OCI-LY7 (cell line): Measurements from ENCODE around the gene CECR2. TPM values are rescaled to one million over a fixed set of nuclear protein-coding genes. Genes with fewer than 3 reads are reported as not detected.
"Not testable (repeated sequence)": the region's sequence is repeated elsewhere in the genome, so short reads cannot be mapped to it uniquely, and the experiment has no call there.

Source experiments
- BruUV-seq: library from RNA; stranded (reverse); fragments of 400-500 nt; replicated peaks from 2 replicates; lab custom pipeline; 2021; lab: Mats Ljungman, UMichigan
- CTCF ChIA-PET: fragments of 300-600 bp; sonication (Branson Sonifier 250); formaldehyde crosslinking; loops from one replicate; lab custom pipeline; 2022; ENCODE audit warnings: antibody characterized with exemption; ENCODE audit not compliant: unreplicated experiment; lab: Charles Lee
- POLR2A ChIA-PET: fragments of 300-600 bp; sonication (Branson Sonifier 250); formaldehyde crosslinking; loops from one replicate; lab custom pipeline; 2022; ENCODE audit warnings: antibody characterized with exemption; lab: Charles Lee
- DNase-seq: peaks from one replicate; pipeline ENCODE4 v3.0.0-alpha.2; 2015; ENCODE audit warnings: low spot score
- H2AFZ ChIP-seq: fragments of 200-600 bp; sonication (generic), shearing (Covaris generic); 2 replicates; pipeline ENCODE4 v1.6.1; 2014; ENCODE audit warnings: mild to moderate bottlenecking, antibody characterized with exemption, low read length, moderate library complexity
- H3K27ac ChIP-seq: fragments of 200-600 bp; sonication (generic); 2 replicates; pipeline ENCODE4 v1.5.1; 2014; ENCODE audit warnings: mixed run types, low read depth, mild to moderate bottlenecking, moderate library complexity, low read length, inconsistent platforms; ENCODE audit not compliant: poor library complexity, severe bottlenecking
- H3K36me3 ChIP-seq: fragments of 200-600 bp; sonication (generic); 2 replicates; pipeline ENCODE4 v1.6.1; 2014; ENCODE audit warnings: mild to moderate bottlenecking, antibody characterized with exemption, low read length, moderate library complexity, mixed read lengths; ENCODE audit not compliant: insufficient read depth
- H3K4me1 ChIP-seq: fragments of 200-600 bp; sonication (generic); 2 replicates; pipeline ENCODE4 v1.5.1; 2014; ENCODE audit warnings: mild to moderate bottlenecking, low read length; ENCODE audit not compliant: insufficient read depth, poor library complexity, severe bottlenecking
- H3K4me2 ChIP-seq: fragments of 200-600 bp; sonication (generic); 2 replicates; pipeline ENCODE4 v1.6.1; 2014; ENCODE audit warnings: mild to moderate bottlenecking, low read length
- H3K4me3 ChIP-seq: fragments of 200-600 bp; sonication (generic); 2 replicates; pipeline ENCODE4 v1.5.1; 2014; ENCODE audit warnings: mild to moderate bottlenecking, low read depth, low read length; ENCODE audit not compliant: poor library complexity, severe bottlenecking
- H3K79me2 ChIP-seq: fragments of 200-600 bp; sonication (generic); 2 replicates; pipeline ENCODE4 v1.6.1; 2016; ENCODE audit warnings: low read depth, mild to moderate bottlenecking, low read length, moderate library complexity, mixed read lengths; ENCODE audit not compliant: insufficient read depth
- H3K9me2 ChIP-seq: fragments of 200-600 bp; sonication (generic); 2 replicates; pipeline ENCODE4 v1.6.1; 2016; ENCODE audit warnings: mild to moderate bottlenecking, low read length, mixed read lengths; ENCODE audit not compliant: insufficient read depth
- H3K9me3 ChIP-seq: fragments of 200-600 bp; sonication (generic); 2 replicates; pipeline ENCODE4 v1.6.1; 2014; ENCODE audit warnings: mild to moderate bottlenecking, mixed run types, low read length, mixed read lengths
- H4K20me1 ChIP-seq: fragments of 200-600 bp; sonication (generic); 2 replicates; pipeline ENCODE4 v1.6.1; 2014; ENCODE audit warnings: mild to moderate bottlenecking, antibody characterized with exemption, low read length, moderate library complexity, mixed read lengths; ENCODE audit not compliant: insufficient read depth
- CTCF ChIP-seq: fragments of 200-600 bp; sonication (generic); conservative IDR thresholded peaks from 2 replicates; pipeline ENCODE4 v1.5.1; 2014; ENCODE audit warnings: mild to moderate bottlenecking, antibody characterized with exemption, low read length, moderate library complexity, mixed read lengths
- EZH2phosphoT487 ChIP-seq: fragments of 200-600 bp; sonication (generic); IDR thresholded peaks from 2 replicates; pipeline ENCODE4 v1.6.1; 2018; ENCODE audit warnings: low read depth, borderline replicate concordance, mild to moderate bottlenecking, mixed run types, antibody characterized with exemption, low read length, moderate library complexity, mixed read lengths
- intact Hi-C: fragments of 100-400 bp; cut with micrococcal nuclease; formaldehyde crosslinking; loops from one replicate; pipeline ENCODE4 v1.10.0; 2022; ENCODE audit not compliant: unreplicated experiment
- total RNA-seq, 2 experiments: library from RNA; depleted of rRNA in 1 of 2; stranded (reverse); fragments of >200 nt in 1 of 2; shearing (Covaris generic) in 1 of 2; gene quantifications; 2 replicates each; pipeline ENCODE4 v1.2.3, GENCODE V29; 2014 to 2022

CECR2 gene
- total RNA-seq, 2 experiments from 2014 or later: 0.09 to 0.53 TPM

- H3K4me1 ChIP-seq: no peaks in the 10 kb centered on the region
- no peaks in the 10 kb centered on the region for H3K9me3 ChIP-seq
- no peak for TF ChIP-seq EZH2phosphoT487
- TF ChIP-seq CTCF: no peak
- no peak for DNase-seq
- no peaks in the 10 kb centered on the region for H3K36me3 ChIP-seq
- CTCF ChIA-PET: no interaction called here
- H4K20me1 ChIP-seq: no peaks in the 10 kb centered on the region
- no peak overlapping the region for H2AFZ ChIP-seq
- BruUV-seq: no TSS peak
- no peak overlapping the region for H3K4me3 ChIP-seq
- POLR2A ChIA-PET: interaction anchor here (0.6 kb wide), 2 partner anchors 35 to 160 kb away, joined by 3 to 9 read pairs; no protein-coding TSS in a partner anchor
- no peak overlapping the region for H3K4me2 ChIP-seq
- H3K27ac ChIP-seq: no peak overlapping the region
- intact Hi-C loops: no loop called here
- H3K79me2 ChIP-seq: no peaks in the 10 kb centered on the region
- H3K9me2 ChIP-seq: no peaks in the 10 kb centered on the region
These were observed 149.1 kb downstream of the CECR2 start for GRCh38 chr22:17518406-17518805.

- CTCF ChIA-PET, DNase-seq: not testable (repeated sequence)
These were observed 152.7 kb downstream of the CECR2 start for GRCh38 chr22:17521971-17522370.

GRCh38 chr22:17523925-17524324, 154.7 kb downstream of the CECR2 start:
- no peak for TF ChIP-seq EZH2phosphoT487
- no peak for TF ChIP-seq CTCF
- H4K20me1 ChIP-seq: no peaks in the 10 kb centered on the region
- BruUV-seq: no TSS peak
- no peaks in the 10 kb centered on the region for H3K36me3 ChIP-seq
- intact Hi-C loops: no loop called here
- H3K9me2 ChIP-seq: no peaks in the 10 kb centered on the region
- CTCF ChIA-PET: no interaction called here
- H3K4me1 ChIP-seq: peaks cover 3% of the 10 kb centered on the region
- POLR2A ChIA-PET: interaction anchor here (0.7 kb wide), 1 partner anchor 29 kb away, joined by 4 read pairs; no protein-coding TSS in a partner anchor
- no peaks in the 10 kb centered on the region for H3K79me2 ChIP-seq
- no peak overlapping the region for H3K4me3 ChIP-seq
- H3K9me3 ChIP-seq: no peaks in the 10 kb centered on the region
- no peak for DNase-seq
- no peak overlapping the region for H3K27ac ChIP-seq
- H3K4me2 ChIP-seq: no peak overlapping the region
- H2AFZ ChIP-seq: no peak overlapping the region

More at GRCh38 chr22:17521971-17522370, 152.7 kb downstream of the CECR2 start:
- H3K4me1 ChIP-seq, H4K20me1 ChIP-seq, H3K9me2 ChIP-seq, H3K27ac ChIP-seq, intact Hi-C loops, H3K4me3 ChIP-seq, H3K9me3 ChIP-seq, H2AFZ ChIP-seq, H3K4me2 ChIP-seq, H3K36me3 ChIP-seq, H3K79me2 ChIP-seq, BruUV-seq, POLR2A ChIA-PET: not testable (repeated sequence)
